ENCODE measurements around the gene IGFBP7.
A peak's percentile ranks its signal among the peaks of the same experiment; 100 is the strongest.
"Not testable (repeated sequence)": the region's sequence is repeated elsewhere in the genome, so short reads cannot be mapped to it uniquely, and the experiment has no call there.

IGFBP7 gene

GRCh38 chr4:57068237-57068981, 41.8 kb downstream of the IGFBP7 start:
- peak; percentile 61 for FAIRE-seq

GRCh38 chr4:57065730-57066482, 44.3 kb downstream of the IGFBP7 start:
- no peak for FAIRE-seq

DNA sequence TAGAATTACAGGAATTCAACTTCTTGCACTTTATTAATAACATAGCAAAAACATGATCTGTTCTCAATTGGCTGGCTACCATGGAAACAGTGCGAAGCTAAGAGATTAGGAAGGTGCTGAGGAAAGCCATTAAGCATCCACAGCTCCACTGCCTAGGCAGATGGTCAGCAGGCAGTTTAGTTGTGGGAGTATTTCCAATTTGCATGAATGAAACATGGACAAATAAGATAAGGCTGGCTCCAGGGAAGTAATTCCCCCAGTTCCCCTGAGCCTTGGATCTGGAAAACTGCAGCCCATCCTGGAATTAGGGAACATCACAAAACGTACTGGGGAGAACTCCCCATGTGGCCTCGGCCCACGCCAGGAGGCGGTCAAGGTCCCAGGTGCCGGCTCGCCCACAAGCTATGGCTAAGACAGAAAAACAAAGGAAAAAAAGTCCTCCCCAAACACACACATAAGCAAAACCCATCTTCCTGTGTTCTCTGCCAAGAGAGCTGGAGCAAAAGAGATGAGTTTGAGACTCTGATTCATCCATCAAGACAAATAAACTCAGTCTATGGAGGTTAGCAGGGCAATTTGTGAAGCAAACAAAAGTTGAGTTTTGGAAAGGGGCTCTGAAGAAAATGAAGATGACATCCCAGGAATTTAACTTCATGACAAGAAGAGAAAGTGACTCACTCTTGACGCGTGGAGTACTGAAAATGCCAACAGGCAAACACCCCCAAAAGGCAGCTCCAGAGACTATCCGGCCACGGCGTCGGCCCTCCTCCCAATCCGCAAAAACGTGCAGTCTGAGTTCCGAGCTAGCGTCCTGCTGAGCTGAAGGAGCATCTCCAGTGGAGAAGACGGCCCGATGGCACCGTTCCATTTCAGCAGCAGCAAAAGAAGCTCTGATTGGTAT, 45.1 kb downstream of the IGFBP7 start:
- FAIRE-seq: peak; percentile 62

DNA sequence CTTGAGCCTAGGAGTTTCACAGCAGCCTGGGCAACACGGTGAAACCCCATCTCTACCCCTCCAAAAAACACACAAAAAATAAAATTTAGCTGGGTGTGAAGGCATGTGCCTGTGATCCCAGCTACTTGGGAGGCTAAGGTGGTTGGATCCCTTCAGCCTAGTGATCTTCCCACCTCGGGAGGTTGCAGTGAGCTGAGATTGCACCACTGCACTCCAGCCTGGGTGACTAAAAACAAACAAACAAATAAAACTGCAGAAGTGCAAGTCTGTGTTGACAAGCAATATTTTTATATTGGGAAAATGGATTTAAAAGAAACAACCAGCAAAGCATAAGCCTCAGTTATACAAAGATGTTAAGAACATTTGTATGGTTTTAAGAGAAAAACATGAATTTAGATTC, 46.1 kb downstream of the IGFBP7 start:
- FAIRE-seq: peak; percentile 61

GRCh38 chr4:57063518-57063917, 46.7 kb downstream of the IGFBP7 start:
- peak; percentile 84 for FAIRE-seq

GRCh38 chr4:57061395-57061794, 48.8 kb downstream of the IGFBP7 start:
- no peak for FAIRE-seq

GRCh38 chr4:57060717-57061067, 49.5 kb downstream of the IGFBP7 start:
- FAIRE-seq: not testable (repeated sequence)

DNA sequence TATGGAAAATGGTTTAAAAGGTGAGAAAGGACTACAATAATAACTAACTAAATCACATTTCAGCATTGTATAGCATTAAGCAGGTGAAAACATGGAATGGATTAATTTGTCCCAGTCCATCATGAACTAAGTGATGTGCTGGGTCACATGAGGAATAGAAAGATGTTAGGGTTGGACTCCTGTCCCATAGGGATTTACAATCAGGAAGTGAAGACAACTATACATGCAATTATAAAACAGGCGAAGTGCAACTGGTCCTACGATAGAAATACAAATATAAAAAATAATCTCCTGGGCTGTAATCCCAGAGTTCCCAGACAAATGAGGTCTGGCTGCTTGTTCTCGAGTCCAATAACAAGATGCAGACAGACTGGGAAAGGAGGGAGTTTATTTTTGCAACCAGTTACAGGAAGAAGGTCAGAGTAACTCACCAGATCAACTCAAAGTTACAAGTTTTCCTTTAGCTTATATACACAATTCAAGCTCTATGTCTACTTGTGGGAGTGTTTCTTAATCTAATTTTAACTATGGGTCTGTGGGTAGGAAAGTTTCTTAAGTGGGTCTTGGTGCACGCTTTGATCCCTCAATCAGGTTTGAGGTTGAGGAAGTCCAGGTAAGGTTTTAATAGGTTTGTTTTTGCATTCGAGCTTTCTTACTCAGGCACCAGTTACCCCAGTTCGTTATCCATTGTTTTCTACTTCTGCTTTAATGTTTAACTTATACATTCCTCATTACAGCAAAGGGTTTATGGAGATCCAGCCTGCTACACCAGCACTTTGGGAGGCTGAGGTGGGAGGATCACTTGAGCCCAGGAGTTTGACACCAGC, 50.1 kb downstream of the IGFBP7 start:
- no peak for FAIRE-seq

DNA sequence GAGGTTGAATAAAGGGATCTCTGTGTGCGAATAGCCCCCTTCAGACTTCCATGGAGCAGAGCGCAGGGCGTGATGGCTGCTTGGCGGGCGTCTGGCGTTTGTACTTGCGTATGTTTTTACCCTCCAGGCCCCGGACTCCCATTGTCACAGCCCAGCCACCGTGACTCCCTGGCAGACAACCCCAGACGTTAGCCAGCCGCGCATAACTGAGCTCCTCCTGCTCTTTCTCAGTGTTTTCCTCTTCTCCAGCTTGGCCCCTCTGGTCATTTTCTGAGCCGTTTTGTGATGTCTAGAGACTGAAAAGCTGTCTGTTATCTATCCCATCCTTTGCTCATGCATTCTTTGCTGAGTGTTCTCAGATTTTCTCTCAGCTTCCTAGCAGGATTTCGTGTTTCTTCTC, 54.3 kb downstream of the IGFBP7 start:
- no peak for FAIRE-seq

DNA sequence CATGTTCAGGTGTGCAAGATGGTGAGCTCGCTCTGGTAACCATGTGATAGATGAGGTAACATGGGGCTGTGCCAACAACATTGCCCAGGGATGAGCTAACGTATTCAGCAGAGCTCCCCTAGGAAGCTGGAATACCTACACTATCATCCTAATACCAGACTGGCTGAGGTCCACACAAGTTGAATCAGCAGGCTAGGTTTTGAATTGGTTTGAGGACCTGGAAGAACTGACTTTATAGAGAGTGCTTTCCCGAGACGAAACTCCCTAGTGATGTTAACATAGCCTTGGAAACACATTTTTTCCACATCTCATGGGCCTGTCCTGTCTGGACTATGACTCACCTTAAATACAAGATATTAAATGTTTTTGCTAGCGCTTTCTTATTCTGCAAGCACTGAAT, 56.7 kb downstream of the IGFBP7 start:
- no peak for FAIRE-seq

- no peak for FAIRE-seq
These were observed 58.7 kb downstream of the IGFBP7 start for GRCh38 chr4:57051524-57051923.

DNA sequence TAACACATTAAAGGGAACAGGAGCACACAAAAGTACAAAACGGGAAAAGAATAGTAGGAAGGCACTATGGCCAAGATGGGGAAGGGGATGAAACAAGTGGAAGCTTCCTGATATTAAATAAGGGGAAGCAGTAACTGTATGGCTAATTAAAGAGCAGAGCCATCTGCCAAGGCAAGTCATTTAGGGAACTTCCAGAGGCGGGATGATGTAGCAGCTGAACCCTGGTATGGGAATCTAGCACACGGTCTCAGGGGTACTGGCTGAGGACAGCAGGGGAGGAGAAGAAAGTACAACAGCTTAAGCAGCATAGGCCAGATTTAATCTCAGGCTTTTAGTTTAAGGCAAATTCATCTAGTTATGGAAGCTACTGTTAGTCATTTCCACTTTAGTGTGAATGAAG, 59.1 kb downstream of the IGFBP7 start:
- FAIRE-seq: no peak

- FAIRE-seq: no peak
These were observed 61.4 kb downstream of the IGFBP7 start for GRCh38 chr4:57048590-57049304.

DNA sequence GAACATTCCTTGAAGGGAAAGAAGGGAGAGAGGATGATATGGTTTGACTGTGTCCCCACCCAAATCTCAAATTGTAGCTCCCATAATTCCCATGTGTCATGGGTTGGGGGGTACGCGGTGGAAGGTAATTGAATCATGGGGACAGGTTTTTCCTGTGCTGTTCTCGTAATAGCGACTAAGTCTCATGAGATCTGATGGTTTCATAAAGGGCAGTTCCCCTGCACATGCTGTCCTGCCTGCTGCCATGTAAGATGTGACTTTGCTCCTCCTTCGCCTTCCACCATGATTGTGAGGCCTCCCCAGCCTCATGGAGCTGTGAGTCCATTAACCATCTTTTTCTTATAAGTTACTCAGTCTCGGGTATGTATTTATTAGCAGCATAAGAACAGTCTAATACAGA, 63.1 kb downstream of the IGFBP7 start:
- not testable (repeated sequence) for FAIRE-seq

- no peak for FAIRE-seq
These were observed 65.2 kb downstream of the IGFBP7 start for GRCh38 chr4:57044996-57045395.

DNA sequence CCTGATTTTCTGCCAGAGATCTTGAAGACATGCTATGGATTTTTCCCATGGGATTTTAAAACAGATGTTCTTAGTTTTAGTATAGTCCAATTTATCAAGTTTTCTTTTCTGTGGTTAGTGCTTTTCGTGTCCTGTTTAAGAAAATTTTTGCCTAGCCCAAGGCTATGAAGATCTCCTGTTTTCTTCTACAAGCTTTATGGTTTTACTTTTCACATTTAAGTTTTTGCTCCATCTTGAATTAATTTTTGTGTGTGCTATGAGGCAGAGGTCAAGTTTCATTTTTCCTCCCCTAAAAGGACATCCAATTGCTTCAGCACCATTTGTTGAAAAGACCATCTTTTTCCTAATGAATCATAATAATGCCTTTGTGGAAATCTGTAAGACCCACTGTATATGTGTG, 65.9 kb downstream of the IGFBP7 start:
- FAIRE-seq: no peak

DNA sequence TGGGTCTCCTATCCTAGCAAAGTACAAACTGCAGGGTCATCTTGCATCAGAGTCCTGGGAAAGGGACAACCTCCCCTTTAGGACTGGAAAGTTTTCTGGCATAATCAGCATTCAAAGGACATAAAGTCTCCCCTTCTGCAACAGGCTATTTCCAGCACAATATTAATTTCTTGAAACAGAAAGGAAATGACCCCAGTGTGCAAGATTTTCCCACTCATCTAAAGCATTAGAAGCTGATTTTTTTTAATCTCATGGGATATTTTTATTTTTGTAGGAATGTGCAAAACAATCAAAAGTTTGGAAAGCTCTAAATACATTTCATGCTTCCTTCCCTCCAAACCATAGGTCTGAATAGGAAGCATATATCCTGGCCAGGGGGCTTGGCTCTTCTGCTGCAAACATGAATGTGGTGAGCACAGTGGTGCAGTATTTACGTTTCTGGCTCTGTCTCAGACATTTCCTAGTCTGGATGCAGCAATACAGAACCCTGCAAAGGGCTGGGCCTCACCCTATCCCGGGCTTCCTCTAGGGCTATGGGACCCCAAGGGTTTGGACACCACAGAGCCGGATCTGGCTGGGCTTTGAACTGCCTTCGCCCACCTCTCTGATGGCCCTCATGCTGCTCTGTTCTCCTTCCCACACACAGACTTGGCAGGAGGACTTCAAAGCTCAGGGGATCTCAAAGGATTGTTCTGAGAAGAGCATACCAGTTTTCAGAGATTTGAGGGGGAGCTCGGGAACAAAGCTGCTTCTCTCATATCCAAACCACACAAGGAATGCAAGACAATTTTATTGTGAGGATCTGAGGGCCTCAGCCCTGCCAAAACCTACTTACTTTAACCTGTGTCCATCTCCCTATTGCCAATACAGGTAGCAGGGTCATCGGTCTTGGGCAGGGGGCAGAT, 66.6 kb downstream of the IGFBP7 start:
- no peak for FAIRE-seq

GRCh38 chr4:57042711-57043169, 67.4 kb downstream of the IGFBP7 start:
- no peak for FAIRE-seq

DNA sequence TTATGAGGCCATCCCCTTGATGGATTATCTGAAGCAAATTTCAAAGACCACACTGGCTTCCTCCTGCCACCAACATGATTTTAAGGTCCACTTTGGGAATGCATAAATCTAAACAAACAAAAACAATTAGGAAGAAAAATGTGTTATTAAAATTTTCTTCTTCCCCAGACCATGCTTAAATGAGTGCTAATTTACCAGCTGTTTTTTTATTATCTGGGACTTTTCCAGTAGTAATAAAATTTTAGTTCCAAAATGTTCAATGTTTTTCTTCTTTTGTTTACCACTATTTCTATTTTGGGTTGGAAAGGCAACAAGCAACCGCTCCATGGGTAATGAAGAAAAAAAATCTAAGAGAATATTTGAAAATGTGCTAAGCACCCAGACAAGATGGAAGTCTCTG, 69.2 kb downstream of the IGFBP7 start:
- no peak for FAIRE-seq

- FAIRE-seq: no peak
These were observed 69.7 kb downstream of the IGFBP7 start for GRCh38 chr4:57040510-57040909.

DNA sequence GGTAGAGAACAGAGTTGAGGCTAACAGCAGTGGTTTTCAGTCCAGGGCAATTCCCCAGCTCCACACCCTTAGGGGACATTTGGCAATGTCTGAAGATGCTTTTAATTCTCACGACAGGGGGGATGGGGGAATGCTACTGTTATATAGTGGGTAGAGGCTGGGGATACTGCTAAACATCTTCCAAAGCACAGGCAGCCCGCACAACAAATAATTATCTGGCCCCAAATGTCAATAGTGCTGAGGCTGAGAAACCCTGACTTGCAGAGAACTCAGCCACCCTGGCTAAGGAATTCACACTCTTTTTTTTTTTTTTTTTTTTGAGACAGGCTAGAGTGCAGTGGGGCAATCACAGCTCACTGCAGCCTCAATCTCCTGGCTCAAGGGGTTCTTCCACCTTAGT, 70.8 kb downstream of the IGFBP7 start:
- FAIRE-seq: no peak
